ENCODE results near the gene BBC3. TPM values are rescaled to one million over a fixed set of nuclear protein-coding genes. Genes with fewer than 3 reads are reported as not detected.
"Not testable (repeated sequence)": the region's sequence is repeated elsewhere in the genome, so short reads cannot be mapped to it uniquely, and the experiment has no call there.

The BBC3 gene
- total and polyA plus RNA-seq, 2 experiments from 2014 or later = 23.4 to 31.9 TPM

DNA sequence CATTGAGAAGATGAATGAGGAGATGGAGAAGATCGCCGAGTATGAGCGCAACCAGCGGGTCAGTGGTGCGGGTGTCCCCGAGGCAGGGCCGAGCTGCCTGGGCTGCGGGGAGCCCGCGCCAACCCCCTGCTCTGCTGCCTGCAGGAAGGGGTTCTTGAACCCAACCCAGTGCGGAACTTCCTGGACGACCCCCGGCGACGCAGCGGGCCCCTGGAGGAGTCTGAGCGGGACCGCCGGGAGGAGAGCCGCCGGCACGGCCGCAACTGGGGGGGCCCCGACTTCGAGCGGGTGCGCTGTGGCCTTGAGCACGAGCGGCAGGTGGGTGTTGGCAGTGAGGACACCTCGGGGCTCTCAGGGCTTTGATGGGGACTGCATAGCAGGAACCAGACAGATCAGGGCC, 33.6 kb upstream of the BBC3 start:
- no peak for DNase-seq (ENCODE audit: low spot score)
- Histone ChIP-seq H3F3A (replicated peaks; ENCODE audit: low read depth) (0 out of 2 replicates have a peak, but pooled peaks cover 8% of the 10 kb centered on the region), H2AFZ (no peak overlapping the region), H3K36me3 (ENCODE audit: insufficient read depth) (peaks cover 4% of the 10 kb centered on the region), H3K79me2 (replicated peaks; ENCODE audit: insufficient read depth) (no peaks in the 10 kb centered on the region), H4K20me1 (replicated peaks; ENCODE audit: insufficient read depth) (peaks cover 3% of the 10 kb centered on the region), H3K27ac (ENCODE audit: low read depth) (no peak overlapping the region), H3K4me1 (ENCODE audit: insufficient read depth) (no peaks in the 10 kb centered on the region), H3K27me3 (ENCODE audit: insufficient read depth) (no peaks in the 10 kb centered on the region), H3K9me2 (ENCODE audit: insufficient read depth) (no peaks in the 10 kb centered on the region), H3K4me3 (no peak overlapping the region), H3K4me2 (no peak overlapping the region)
- H3K9me3 Mint-ChIP-seq = no peaks in the 10 kb centered on the region; the same call in 2 of the 3 replicates
- no peaks in the 10 kb centered on the region; the same call in 2 of the 3 replicates for H3K4me1 Mint-ChIP-seq
- no peak for ATAC-seq
- no peak overlapping the region for H3K4me3 Mint-ChIP-seq
- H3K27me3 Mint-ChIP-seq (ENCODE audit: insufficient read depth, low read depth, poor library complexity) = peaks cover 13% of the 10 kb centered on the region
- TF ChIP-seq ZNF331 (CRISPR knock-in tag; IDR thresholded peaks at IDR 0.05; ENCODE audit: low read depth) = no peak
- no peak for TF ChIP-seq ZNF114 (CRISPR knock-in tag; IDR thresholded peaks at IDR 0.05)
- TF ChIP-seq, protein P1, sequence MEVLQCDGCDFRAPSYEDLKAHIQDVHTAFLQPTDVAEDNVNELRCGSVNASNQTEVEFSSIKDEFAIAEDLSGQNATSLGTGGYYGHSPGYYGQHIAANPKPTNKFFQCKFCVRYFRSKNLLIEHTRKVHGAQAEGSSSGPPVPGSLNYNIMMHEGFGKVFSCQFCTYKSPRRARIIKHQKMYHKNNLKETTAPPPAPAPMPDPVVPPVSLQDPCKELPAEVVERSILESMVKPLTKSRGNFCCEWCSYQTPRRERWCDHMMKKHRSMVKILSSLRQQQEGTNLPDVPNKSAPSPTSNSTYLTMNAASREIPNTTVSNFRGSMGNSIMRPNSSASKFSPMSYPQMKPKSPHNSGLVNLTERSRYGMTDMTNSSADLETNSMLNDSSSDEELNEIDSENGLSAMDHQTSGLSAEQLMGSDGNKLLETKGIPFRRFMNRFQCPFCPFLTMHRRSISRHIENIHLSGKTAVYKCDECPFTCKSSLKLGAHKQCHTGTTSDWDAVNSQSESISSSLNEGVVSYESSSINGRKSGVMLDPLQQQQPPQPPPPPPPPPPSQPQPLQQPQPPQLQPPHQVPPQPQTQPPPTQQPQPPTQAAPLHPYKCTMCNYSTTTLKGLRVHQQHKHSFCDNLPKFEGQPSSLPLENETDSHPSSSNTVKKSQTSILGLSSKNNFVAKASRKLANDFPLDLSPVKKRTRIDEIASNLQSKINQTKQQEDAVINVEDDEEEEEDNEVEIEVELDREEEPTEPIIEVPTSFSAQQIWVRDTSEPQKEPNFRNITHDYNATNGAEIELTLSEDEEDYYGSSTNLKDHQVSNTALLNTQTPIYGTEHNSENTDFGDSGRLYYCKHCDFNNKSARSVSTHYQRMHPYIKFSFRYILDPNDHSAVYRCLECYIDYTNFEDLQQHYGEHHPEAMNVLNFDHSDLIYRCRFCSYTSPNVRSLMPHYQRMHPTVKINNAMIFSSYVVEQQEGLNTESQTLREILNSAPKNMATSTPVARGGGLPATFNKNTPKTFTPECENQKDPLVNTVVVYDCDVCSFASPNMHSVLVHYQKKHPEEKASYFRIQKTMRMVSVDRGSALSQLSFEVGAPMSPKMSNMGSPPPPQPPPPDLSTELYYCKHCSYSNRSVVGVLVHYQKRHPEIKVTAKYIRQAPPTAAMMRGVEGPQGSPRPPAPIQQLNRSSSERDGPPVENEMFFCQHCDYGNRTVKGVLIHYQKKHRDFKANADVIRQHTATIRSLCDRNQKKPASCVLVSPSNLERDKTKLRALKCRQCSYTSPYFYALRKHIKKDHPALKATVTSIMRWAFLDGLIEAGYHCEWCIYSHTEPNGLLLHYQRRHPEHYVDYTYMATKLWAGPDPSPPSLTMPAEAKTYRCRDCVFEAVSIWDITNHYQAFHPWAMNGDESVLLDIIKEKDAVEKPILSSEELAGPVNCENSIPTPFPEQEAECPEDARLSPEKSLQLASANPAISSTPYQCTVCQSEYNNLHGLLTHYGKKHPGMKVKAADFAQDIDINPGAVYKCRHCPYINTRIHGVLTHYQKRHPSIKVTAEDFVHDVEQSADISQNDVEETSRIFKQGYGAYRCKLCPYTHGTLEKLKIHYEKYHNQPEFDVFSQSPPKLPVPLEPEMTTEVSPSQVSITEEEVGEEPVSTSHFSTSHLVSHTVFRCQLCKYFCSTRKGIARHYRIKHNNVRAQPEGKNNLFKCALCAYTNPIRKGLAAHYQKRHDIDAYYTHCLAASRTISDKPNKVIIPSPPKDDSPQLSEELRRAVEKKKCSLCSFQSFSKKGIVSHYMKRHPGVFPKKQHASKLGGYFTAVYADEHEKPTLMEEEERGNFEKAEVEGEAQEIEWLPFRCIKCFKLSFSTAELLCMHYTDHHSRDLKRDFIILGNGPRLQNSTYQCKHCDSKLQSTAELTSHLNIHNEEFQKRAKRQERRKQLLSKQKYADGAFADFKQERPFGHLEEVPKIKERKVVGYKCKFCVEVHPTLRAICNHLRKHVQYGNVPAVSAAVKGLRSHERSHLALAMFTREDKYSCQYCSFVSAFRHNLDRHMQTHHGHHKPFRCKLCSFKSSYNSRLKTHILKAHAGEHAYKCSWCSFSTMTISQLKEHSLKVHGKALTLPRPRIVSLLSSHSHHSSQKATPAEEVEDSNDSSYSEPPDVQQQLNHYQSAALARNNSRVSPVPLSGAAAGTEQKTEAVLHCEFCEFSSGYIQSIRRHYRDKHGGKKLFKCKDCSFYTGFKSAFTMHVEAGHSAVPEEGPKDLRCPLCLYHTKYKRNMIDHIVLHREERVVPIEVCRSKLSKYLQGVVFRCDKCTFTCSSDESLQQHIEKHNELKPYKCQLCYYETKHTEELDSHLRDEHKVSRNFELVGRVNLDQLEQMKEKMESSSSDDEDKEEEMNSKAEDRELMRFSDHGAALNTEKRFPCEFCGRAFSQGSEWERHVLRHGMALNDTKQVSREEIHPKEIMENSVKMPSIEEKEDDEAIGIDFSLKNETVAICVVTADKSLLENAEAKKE (CRISPR knock-in tag; IDR thresholded peaks at IDR 0.05) = no peak
- TF ChIP-seq, protein P2, sequence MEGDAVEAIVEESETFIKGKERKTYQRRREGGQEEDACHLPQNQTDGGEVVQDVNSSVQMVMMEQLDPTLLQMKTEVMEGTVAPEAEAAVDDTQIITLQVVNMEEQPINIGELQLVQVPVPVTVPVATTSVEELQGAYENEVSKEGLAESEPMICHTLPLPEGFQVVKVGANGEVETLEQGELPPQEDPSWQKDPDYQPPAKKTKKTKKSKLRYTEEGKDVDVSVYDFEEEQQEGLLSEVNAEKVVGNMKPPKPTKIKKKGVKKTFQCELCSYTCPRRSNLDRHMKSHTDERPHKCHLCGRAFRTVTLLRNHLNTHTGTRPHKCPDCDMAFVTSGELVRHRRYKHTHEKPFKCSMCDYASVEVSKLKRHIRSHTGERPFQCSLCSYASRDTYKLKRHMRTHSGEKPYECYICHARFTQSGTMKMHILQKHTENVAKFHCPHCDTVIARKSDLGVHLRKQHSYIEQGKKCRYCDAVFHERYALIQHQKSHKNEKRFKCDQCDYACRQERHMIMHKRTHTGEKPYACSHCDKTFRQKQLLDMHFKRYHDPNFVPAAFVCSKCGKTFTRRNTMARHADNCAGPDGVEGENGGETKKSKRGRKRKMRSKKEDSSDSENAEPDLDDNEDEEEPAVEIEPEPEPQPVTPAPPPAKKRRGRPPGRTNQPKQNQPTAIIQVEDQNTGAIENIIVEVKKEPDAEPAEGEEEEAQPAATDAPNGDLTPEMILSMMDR (conservative IDR thresholded peaks at IDR 0.05; ENCODE audit: low read depth in 2 of 2) = no peak
- no peak for TF ChIP-seq EZH2phosphoT487 (IDR thresholded peaks at IDR 0.05; ENCODE audit: unreplicated experiment)
- TF ChIP-seq JUNB (IDR thresholded peaks at IDR 0.05; ENCODE audit: unreplicated experiment) = no peak
- H3K36me3 Mint-ChIP-seq (ENCODE audit: low read depth) = peaks cover 68% of the 10 kb centered on the region
- H3K27ac Mint-ChIP-seq = no peak overlapping the region

DNA sequence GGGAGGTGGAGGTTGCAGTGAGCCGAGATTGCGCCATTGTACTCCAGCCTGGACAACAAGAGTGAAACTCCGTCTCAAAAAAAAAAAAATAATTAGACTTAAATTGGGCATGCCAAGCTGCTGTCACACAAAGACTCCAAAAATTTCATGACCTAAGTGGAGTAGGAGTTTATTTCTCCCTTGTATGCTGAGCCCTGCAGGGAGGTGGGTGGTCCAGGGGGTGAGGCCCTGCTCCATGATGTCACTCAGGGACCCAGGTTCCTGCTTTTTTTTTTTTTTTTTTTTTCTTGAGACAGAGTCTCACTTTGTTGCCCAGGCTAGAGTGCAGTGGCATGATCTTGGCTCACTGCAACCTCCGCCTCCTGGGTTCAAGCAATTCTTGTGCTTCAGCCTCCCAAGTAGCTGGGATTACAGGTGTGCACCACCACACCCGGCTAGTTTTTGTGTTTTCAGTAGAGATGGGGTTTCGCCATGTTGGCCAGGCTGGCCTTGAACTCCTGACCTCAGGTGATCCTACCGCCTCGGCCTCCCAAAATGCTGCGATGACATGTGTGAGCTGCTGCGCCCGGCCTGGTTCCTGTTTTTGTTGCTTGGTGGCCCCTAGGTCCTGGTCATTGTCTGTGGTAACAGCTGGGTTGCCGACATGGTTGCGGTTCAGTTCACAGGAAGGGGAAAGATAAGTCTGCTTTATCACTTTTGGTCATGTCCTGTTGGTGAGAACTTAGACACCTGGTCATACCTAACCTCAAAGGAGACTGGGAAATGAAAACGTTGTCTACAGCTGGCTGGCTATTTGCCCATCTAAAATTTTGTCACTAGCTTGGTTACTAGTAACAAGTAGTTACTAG, 31.2 kb upstream of the BBC3 start:
- Histone ChIP-seq H3F3A (replicated peaks; ENCODE audit: low read depth) (peaks cover 17% of the 10 kb centered on the region; the same call in 1 of the 2 replicates), H3K79me2 (replicated peaks; ENCODE audit: insufficient read depth) (peaks cover 15% of the 10 kb centered on the region)
- H3K9me3 Mint-ChIP-seq; H3K27ac ChIP-seq (ENCODE audit: low read depth); ATAC-seq; H2AFZ ChIP-seq; H3K4me2 ChIP-seq; H3K4me1 ChIP-seq (ENCODE audit: insufficient read depth); H3K4me3 ChIP-seq; H3K4me3 Mint-ChIP-seq; H3K27ac Mint-ChIP-seq; H3K9me2 ChIP-seq (ENCODE audit: insufficient read depth); H4K20me1 ChIP-seq (replicated peaks; ENCODE audit: insufficient read depth); H3K27me3 ChIP-seq (ENCODE audit: insufficient read depth); H3K36me3 ChIP-seq (ENCODE audit: insufficient read depth); DNase-seq (ENCODE audit: low spot score): not testable (repeated sequence)
- Mint-ChIP-seq H3K4me1 (peaks cover 16% of the 10 kb centered on the region), H3K36me3 (ENCODE audit: low read depth) (peaks cover 74% of the 10 kb centered on the region), H3K27me3 (ENCODE audit: insufficient read depth, low read depth, poor library complexity) (peaks cover 14% of the 10 kb centered on the region)

Measured in GM23338 (cell line).